Lower lobe of right lung (tissue), 2 donors: ENCODE data around the gene FBXL13. TPM values are rescaled to one million over a fixed set of nuclear protein-coding genes. Genes with fewer than 3 reads are reported as not detected.
"Not testable (repeated sequence)": the region's sequence is repeated elsewhere in the genome, so short reads cannot be mapped to it uniquely, and the experiment has no call there.

Source experiments
- ATAC-seq, 2 donors: fragments of 200-7000 bp; cut with Tn5 transposase; one replicate each; pipeline ENCODE4 v1.9.1; 2020 to 2022; ENCODE audit warnings: mild to moderate bottlenecking in 2 of 2, moderate library complexity in 2 of 2
- DNase-seq: peaks from one replicate; pipeline ENCODE4 v3.0.0-alpha.2; 2020
- H3K27ac ChIP-seq: fragments of 200-600 bp; one replicate; pipeline ENCODE4 v1.8.0; 2022
- H3K27me3 ChIP-seq: fragments of 200-600 bp; one replicate; pipeline ENCODE4 v1.8.0; 2022; ENCODE audit warnings: low read depth
- H3K36me3 ChIP-seq: fragments of 200-600 bp; one replicate; pipeline ENCODE4 v1.8.0; 2022; ENCODE audit warnings: mild to moderate bottlenecking
- H3K4me1 ChIP-seq: fragments of 200-600 bp; one replicate; pipeline ENCODE4 v1.8.0; 2022
- H3K4me3 ChIP-seq: fragments of 200-600 bp; one replicate; pipeline ENCODE4 v1.8.0; 2022; ENCODE audit warnings: mild to moderate bottlenecking
- H3K9me3 ChIP-seq: fragments of 200-600 bp; one replicate; pipeline ENCODE4 v1.8.0; 2022
- CTCF ChIP-seq: fragments of 200-600 bp; IDR thresholded peaks from one replicate; pipeline ENCODE4 v1.8.0; 2022; ENCODE audit warnings: antibody characterized with exemption, mild to moderate bottlenecking
- intact Hi-C: fragments of 100-400 bp; cut with DNase I; formaldehyde crosslinking; loops from one replicate; pipeline ENCODE4 v1.11.0; 2022
- total RNA-seq: library from RNA; stranded (reverse); fragmentation: NEBNext Ultra II Directional; extraction: Animal tissue kit (Norgen Biotek cat#: 25700); gene quantifications from one replicate; pipeline ENCODE4 v1.2.1, GENCODE V29; 2021
- donor health status: DM: no; HTN: yes; CAD: no; lungs with severe emphysema.

The FBXL13 gene
- total RNA-seq, 1 donor from 2014 or later = 3.4 TPM

- H3K9me3 ChIP-seq = no peaks in the 10 kb centered on the region
- H3K4me3 ChIP-seq = no peak overlapping the region
- intact Hi-C loops = no loop called here
- H3K4me1 ChIP-seq = peaks cover 4% of the 10 kb centered on the region
- no peak overlapping the region for H3K27ac ChIP-seq
- ATAC-seq = no peak
- no peaks in the 10 kb centered on the region for H3K27me3 ChIP-seq
- no peak for TF ChIP-seq CTCF
- no peak for DNase-seq
- no peaks in the 10 kb centered on the region for H3K36me3 ChIP-seq
Measured at GRCh38 chr7:102913826-102914225, 160.8 kb downstream of the FBXL13 start.

- no peak for ATAC-seq
- Histone ChIP-seq H3K9me3 (no peaks in the 10 kb centered on the region), H3K36me3 (no peaks in the 10 kb centered on the region), H3K27ac (no peak within 1 kb of the TSS), H3K4me1 (peaks cover 4% of the 10 kb centered on the region), H3K27me3 (no peaks in the 10 kb centered on the region), H3K4me3 (peak within 1 kb of the TSS; percentile 28)
- DNase-seq = no peak
- no peak for TF ChIP-seq CTCF
- intact Hi-C loops = no loop called here
Measured at GRCh38 chr7:102912742-102913141, 161.9 kb downstream of the FBXL13 start, which contains the start of gene LRRC17. Gene LRRC17 (plus strand): TSS chr7:102913000. CDS start chr7:102933914, 20,914 bp downstream.

- peaks cover 4% of the 10 kb centered on the region for H3K4me1 ChIP-seq
- no peak for ATAC-seq
- intact Hi-C loops = no loop called here
- H3K27ac ChIP-seq = no peak overlapping the region
- no peak overlapping the region for H3K4me3 ChIP-seq
- no peaks in the 10 kb centered on the region for H3K9me3 ChIP-seq
- TF ChIP-seq CTCF = no peak
- no peaks in the 10 kb centered on the region for H3K27me3 ChIP-seq
- no peaks in the 10 kb centered on the region for H3K36me3 ChIP-seq
- no peak for DNase-seq
Measured at GRCh38 chr7:102908676-102909075, 165.9 kb downstream of the FBXL13 start.

- H3K4me1 ChIP-seq, H3K36me3 ChIP-seq, H3K27me3 ChIP-seq, H3K4me3 ChIP-seq, DNase-seq, H3K27ac ChIP-seq, H3K9me3 ChIP-seq, ATAC-seq, intact Hi-C loops: not testable (repeated sequence)
Measured at GRCh38 chr7:102903576-102903975, 171.0 kb downstream of the FBXL13 start.

- H3K27me3 ChIP-seq, intact Hi-C loops, H3K27ac ChIP-seq, H3K36me3 ChIP-seq, H3K9me3 ChIP-seq, ATAC-seq, H3K4me3 ChIP-seq, DNase-seq: not testable (repeated sequence)
- H3K4me1 ChIP-seq = peaks cover 12% of the 10 kb centered on the region
Measured at GRCh38 chr7:102902052-102902451, 172.5 kb downstream of the FBXL13 start.

GRCh38 chr7:102898532-102898859 is 176.1 kb downstream of the FBXL13 start:
- no peak for DNase-seq
- ATAC-seq = peak in 1 of 2 donors; percentile 42
- intact Hi-C loops = no loop called here
- peaks cover 12% of the 10 kb centered on the region for H3K4me1 ChIP-seq
- H3K36me3 ChIP-seq = no peaks in the 10 kb centered on the region
- H3K27me3 ChIP-seq = no peaks in the 10 kb centered on the region
- H3K9me3 ChIP-seq = no peaks in the 10 kb centered on the region
- no peak overlapping the region for H3K27ac ChIP-seq
- no peak for TF ChIP-seq CTCF
- no peak overlapping the region for H3K4me3 ChIP-seq
